Astrocyte of the cerebellum (primary cell): ENCODE measurements around the gene LCA5.
A peak's percentile ranks its signal among the peaks of the same experiment; 100 is the strongest.

Source experiments
- DNase-seq: peaks from one replicate; pipeline ENCODE4 v3.0.0-alpha.2; 2011; ENCODE audit warnings: low read depth
- H3K4me3 ChIP-seq: 2 replicates; pipeline ENCODE4 v1.5.1; 2011; ENCODE audit warnings: mild to moderate bottlenecking, low read depth, low read length, moderate library complexity
- in situ Hi-C: cut with HindIII; loops from 2 replicates; pipeline ENCODE4 v1.10.0; 2017; ENCODE audit warnings: low sequenced_read_pairs
- TF ChIP-seq, protein P1 (sequence below): IDR thresholded peaks from 2 replicates; pipeline ENCODE4 v1.5.1; 2012; ENCODE audit warnings: low read length, low read depth, moderate library complexity, mild to moderate bottlenecking; ENCODE audit errors: missing control alignments

The LCA5 gene

DNA sequence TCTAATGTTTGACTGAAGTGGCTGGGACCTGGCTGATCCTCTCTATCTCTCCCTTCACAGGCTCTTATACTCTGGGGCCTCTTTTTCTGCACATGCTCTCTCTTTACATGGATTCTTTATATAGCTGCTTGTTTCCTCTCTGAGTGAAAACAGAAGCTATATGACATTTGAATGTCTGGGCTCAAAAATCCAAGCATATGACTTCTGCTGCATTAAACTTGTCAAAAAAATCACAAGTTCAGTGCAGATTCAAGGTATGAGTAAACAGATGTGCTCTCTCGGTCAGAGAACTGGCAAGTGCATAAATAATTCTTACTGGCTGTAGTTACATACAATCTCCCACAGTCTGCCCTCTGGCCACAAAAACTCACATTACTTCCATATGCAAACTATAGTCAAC is 96.6 kb downstream of the LCA5 start:
- TF ChIP-seq, protein P1, sequence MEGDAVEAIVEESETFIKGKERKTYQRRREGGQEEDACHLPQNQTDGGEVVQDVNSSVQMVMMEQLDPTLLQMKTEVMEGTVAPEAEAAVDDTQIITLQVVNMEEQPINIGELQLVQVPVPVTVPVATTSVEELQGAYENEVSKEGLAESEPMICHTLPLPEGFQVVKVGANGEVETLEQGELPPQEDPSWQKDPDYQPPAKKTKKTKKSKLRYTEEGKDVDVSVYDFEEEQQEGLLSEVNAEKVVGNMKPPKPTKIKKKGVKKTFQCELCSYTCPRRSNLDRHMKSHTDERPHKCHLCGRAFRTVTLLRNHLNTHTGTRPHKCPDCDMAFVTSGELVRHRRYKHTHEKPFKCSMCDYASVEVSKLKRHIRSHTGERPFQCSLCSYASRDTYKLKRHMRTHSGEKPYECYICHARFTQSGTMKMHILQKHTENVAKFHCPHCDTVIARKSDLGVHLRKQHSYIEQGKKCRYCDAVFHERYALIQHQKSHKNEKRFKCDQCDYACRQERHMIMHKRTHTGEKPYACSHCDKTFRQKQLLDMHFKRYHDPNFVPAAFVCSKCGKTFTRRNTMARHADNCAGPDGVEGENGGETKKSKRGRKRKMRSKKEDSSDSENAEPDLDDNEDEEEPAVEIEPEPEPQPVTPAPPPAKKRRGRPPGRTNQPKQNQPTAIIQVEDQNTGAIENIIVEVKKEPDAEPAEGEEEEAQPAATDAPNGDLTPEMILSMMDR, result no peak
- no peak overlapping the region for H3K4me3 ChIP-seq
- DNase-seq, result no peak
- in situ Hi-C loops, result no loop called here

GRCh38 chr6:79438030-79438429 is 99.2 kb downstream of the LCA5 start:
- TF ChIP-seq, protein P1, result no peak
- in situ Hi-C loops, result loop anchor here (10.0 kb wide), 1 partner anchor 47 kb away; no protein-coding TSS in a partner anchor
- no peak overlapping the region for H3K4me3 ChIP-seq
- DNase-seq, result peak; percentile 18

DNA sequence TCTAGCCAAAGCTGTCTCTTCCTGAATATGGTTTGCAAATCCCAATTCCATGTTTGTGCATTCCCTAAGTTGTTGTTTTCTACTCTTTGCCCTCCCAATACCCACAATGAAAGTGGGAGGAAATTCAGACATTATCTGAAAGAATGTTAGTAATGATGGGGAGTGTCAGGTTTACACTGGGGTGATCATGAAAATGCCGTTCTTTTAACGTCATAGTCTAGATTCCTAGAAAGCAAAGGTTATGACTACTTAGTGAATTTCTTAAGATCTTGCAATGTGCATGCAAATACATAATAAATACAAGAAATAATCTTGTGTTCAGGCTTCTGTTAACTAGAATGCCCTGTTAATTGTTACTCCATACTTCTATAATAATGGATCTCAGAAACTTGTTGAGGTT is 101.0 kb downstream of the LCA5 start:
- H3K4me3 ChIP-seq, result no peak overlapping the region
- TF ChIP-seq, protein P1, result no peak
- no peak for DNase-seq
- in situ Hi-C loops, result loop anchor here (10.0 kb wide), 1 partner anchor 49 kb away; no protein-coding TSS in a partner anchor

- no peak for DNase-seq
Observed at GRCh38 chr6:79435746-79436145, 101.5 kb downstream of the LCA5 start.

More at GRCh38 chr6:79435746-79436145, 101.5 kb downstream of the LCA5 start:
- H3K4me3 ChIP-seq, result no peak overlapping the region
- in situ Hi-C loops, result loop anchor here (10.0 kb wide), 1 partner anchor 49 kb away; no protein-coding TSS in a partner anchor
- TF ChIP-seq, protein P1, result no peak
